ENCODE data around the gene CCDC12.
A peak's percentile ranks its signal among the peaks of the same experiment; 100 is the strongest.

Gene CCDC12

DNA sequence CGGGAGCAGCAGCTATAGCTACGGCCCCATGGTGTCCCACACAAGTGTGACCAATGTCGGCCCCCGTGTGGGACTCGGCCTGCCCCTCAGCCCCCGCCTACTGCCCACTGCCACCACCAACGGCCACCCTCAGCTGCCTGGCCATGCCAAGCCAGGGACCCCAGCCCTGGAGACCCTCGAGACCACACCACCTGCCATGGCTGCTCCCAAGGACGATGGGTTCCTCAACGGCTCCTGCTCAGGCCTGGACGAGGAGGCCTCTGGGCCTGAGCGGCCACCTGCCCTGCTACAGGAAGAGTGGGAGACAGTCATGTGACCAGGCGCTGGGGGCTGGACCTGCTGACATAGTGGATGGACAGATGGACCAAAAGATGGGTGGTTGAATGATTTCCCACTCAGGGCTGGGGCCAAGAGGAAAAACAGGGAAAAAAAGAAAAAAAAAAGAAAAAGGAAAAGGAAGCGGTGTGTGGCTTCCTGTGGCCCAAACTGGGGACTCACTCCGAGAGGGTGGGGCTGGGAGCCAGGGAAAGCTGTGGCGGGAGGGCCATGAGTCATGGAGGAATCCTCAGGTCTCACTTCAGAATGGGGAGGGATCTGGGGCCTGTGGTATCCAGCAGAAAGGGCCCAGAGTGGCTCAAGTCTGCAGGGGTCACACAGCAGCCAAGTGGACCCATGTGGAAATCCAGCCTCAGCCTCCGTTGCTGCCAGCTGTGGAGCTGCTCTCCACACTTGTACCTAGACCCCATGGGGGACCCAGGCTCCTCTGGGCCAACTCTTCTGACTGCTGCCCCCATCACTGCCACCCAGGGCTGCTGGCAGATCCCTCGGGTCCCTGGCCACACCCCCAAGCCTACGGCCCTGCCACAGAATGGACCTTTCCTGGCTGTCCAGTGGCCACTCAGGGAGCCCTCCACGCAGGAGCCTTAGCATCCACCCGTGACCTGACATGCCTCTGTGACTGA is 72.9 kb downstream of the CCDC12 start:
- no peak for DNase-seq

DNA sequence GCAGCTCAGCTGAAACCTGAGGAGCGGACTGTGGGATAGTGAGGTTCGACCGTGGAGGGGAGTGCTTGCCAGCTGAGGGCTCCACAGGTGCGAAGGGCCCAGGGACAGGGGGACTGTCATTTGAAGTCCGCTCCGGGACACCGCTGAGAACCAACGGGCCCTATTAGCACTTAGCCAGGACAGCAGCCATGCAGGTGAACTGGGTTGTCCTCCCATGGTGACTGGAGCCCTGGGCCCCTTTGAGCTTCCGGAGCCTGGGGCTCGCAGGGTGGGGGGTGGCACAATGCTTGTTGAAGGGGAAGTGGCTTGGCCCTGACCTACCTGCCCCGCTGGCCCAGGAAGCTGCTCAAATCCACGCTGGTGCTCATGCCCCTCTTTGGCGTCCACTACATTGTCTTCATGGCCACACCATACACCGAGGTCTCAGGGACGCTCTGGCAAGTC is 74.3 kb downstream of the CCDC12 start:
- no peak for DNase-seq

DNA sequence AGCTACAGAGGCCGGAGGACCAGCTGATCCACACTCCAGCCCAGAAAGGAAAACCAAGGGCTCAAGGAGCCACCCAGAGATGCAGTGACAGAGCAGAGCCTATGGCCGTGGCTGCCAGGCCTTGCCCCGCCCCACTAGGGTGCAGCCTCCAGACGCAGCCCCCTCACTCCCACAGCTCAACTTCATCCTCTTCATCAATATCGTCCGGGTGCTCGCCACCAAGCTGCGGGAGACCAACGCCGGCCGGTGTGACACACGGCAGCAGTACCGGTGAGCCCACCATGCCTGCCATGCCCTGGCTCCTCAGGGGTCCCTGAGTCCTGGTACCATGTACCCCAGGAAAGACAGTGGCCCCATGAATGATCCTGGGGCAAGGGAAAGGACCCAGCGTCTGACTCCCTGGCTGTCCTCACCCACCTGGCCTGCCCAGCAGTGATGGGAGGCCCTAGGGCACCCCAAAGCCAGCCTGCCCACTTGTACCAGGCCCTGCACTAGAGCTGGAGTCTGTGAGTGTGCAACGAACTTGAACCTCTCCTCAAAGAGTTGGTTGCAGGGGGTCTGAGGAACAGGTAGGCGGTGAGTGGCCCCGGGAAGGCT is 74.9 kb downstream of the CCDC12 start:
- no peak for DNase-seq

DNA sequence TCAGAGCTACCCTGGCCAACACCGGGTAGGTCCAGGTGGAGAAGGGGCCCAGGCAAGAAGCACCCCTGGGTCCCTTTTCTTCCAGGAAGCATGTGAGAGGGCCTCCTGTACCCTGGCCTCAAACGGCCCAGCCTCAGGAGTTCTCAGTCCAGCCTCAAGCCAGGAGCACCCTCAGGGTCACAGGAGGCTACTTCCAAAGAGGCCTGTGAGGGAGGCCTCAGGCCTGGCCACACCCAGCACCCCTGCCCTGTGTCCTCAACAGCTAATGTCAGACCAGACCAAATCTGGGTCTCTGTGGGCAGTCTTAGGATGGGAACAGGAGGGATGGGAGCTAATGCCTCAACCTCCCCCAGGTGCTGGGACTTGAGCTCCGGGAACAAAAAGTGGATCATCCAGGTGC is 75.5 kb downstream of the CCDC12 start:
- no peak for DNase-seq

DNA sequence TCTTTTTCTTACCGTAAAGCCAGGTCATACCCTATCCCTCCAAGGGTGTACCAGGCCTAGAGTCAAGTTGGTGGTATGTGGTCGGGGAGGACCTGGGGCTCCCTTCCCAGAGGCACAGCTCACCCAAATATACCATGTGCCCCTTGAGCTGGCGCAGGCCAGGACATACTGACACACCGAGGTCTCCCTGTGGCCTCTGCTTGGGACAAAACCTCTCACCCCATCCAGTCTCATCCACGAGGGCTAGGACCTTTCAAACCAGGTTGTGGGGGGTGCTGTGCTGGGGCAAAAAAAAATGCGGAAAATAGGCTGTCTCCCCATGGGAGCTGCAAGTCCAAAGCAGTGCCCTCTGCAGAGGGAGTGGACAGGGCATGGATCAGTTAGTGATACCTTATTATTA is 76.2 kb downstream of the CCDC12 start:
- no peak for DNase-seq

DNA sequence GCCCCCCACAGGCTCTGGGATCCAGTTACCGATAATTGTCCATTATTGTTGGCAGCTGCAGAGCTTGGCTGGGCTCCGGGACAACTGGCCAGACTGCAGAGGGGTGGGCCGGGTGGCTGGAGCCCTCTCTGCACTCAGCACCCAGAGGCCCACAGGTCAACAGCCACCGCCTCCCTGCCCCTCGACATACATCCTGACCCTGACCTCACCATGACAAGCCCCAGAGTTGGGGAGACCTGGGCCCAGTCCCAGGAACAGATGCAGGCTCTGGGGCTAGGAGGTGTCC is 76.6 kb downstream of the CCDC12 start:
- no peak for DNase-seq

DNA sequence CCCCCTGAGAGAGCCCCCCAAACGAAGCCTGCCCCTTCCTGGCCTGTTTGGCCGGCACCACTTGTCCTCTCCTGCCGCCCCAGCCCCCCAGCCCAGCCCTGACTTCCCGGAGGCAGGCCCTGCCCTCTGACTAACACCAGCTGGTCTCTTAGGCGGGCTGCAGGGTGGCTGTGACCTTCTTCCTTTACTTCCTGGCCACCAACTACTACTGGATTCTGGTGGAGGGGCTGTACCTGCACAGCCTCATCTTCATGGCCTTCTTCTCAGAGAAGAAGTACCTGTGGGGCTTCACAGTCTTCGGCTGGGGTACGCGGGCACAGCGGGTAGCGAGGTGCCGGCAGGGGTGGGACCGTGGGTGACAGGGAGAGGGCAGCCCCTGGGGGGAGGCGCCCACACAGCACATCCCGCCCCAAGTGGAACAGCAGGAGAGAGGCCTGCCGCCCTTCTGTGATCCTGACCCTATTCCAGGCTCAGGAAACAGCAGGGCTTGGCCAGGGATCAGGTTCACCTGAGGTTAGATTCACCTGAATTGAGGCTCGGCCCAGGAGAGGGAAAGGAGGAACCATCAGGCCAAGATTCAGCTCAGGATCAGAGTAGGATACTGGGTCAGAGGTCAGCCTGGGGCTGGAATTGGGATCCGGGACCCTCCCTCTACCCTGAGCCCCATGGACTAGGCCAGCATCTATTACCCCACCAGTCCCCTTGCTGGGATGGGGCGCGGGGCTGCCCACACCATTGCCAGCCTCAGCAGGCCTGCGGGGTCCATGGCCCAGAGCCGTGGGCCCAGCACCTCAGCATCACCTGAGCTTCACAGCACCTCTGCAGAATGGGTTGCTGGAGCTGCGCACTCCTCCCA is 77.2 kb downstream of the CCDC12 start:
- no peak for DNase-seq

DNA sequence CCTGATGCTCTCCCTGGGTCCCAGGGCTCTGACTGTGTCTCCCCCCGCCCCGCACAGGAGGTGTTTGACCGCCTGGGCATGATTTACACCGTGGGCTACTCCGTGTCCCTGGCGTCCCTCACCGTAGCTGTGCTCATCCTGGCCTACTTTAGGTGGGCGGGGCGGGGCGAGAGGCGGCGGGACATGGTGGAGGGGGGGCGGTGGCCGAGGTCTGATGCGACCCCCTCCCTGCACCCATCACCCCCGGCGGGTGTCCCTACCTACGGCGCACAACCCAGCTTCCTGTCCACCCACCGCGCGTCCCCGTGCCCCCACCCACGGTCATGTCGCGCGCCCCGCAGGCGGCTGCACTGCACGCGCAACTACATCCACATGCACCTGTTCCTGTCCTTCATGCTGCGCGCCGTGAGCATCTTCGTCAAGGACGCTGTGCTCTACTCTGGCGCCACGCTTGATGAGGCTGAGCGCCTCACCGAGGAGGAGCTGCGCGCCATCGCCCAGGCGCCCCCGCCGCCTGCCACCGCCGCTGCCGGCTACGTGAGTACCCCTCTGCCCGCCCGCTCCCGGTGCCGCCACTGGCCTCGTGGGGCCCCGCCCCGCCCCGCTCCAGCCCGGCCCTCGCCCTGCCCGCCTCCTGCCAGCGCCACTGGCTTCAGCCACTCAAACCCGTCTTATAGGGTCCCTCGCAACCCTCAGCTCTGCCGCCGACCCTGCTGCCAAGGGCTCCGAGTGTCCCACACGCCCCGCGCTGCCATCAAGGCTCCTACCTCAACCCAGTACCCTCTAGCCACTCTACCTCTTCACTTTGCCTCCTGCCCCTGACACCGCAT is 78.0 kb downstream of the CCDC12 start:
- no peak for DNase-seq

DNA sequence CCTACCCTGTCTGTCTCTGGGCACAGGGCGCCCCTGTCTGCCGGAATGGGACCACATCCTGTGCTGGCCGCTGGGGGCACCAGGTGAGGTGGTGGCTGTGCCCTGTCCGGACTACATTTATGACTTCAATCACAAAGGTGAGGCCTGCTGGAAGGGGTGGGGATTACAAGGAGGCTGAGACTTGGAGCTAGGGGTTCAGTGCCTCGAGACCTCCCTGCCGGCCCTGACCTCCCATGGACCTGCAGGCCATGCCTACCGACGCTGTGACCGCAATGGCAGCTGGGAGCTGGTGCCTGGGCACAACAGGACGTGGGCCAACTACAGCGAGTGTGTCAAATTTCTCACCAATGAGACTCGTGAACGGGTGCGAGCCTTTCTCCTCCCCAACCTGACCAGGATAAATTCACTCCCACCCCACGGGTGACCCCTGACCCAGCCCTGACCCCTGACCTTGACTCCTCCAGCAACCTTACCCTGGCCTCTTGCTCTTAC is 78.7 kb downstream of the CCDC12 start:
- DNase-seq = no peak

DNA sequence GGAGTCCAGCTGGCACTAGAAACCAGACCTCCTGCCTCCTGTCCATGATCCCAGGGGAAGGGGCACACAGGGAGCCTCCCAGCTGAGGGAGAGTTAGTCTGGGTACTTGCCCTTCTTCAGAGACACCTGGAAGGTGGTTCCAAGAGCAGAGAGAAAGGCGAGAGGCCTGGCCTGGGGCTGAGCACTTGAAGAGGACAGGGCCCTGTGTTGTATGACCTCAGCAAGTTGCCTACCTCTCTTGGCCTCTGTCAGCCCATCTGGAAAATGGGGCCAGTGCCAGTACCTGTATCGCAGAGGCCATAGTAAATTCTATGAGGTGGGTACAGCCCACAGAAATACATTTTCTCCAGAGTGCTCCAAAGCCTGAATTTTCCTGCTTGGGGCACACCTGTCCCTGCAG is 79.5 kb downstream of the CCDC12 start:
- no peak for DNase-seq

DNA sequence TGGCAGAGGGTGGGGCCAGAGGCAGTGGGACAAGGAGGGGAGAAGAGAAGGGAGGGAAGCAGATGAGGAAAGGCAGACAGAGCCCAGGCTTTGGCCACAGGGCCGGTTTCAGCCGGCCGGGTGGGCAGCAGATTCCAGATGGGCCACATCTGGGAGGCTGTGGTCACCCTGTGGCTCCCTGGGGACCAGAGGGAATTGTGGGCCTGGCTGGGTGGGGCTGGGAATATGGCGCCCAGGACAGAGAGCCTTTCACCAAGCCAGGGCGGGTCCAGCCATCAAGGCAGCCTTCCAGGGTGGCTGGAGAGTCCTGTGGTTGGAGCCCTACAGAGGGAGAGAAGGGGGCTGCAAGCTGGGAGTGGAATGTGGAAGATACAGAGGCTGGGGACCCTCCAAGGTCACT is 80.2 kb downstream of the CCDC12 start:
- DNase-seq = no peak

DNA sequence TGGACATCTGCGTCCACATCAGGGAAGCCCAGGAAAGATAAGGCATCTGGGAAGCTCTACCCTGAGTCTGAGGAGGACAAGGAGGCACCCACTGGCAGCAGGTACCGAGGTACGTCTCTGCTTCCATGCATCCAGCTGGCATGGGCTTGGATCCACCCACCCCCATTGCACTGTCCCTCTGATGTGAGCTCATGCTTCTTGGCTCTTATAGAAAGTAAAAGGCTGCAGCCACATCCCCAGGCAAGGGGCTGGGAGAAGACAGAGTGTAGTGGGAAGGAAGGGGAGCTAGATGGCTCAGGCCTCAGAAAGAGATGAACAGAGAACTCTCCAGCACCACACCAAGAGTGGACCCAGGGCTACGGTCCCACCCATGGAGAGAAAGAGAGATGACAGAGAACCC is 80.8 kb downstream of the CCDC12 start:
- DNase-seq = no peak

DNA sequence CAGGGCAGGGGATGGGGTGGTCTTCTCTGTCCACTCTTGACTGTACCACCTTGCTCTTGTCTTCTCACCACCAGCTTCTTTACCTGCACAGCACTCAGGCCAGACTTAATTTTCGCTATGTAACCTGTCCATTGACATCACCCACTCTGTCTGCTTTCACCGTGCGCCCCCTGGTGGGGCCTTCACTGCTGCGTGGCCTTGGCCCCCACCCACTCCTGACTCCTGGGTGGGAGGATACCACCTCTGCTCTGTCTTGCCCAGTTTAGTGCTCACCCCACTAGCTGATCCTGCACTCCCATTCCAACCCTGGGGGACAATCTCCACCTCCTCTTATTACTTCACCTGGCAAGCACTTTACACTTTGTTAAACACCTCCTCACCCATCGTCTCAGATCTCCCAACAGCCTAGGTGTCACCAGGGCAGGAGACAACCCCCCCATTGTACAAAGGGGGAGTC is 81.3 kb downstream of the CCDC12 start:
- peak; percentile 71 for DNase-seq

DNA sequence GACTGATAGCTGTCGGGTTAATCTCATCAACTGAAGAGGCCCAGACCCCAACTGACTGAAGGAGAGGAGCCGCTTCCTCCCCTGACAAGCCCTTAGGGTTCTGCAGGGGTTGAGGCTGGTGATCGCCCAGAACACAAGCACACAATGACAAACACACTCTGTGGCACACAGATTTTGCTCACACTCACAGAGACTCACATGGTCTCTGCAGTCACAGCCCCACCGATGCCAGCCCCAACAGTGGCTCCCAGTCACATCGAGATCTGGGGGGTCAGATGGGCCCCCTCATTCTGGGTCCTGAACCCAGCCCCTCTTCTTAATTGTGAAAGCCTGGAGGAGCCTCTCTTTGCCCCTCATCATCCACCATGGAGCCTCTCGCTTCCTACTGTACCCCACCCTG is 82.3 kb downstream of the CCDC12 start:
- no peak for DNase-seq

DNA sequence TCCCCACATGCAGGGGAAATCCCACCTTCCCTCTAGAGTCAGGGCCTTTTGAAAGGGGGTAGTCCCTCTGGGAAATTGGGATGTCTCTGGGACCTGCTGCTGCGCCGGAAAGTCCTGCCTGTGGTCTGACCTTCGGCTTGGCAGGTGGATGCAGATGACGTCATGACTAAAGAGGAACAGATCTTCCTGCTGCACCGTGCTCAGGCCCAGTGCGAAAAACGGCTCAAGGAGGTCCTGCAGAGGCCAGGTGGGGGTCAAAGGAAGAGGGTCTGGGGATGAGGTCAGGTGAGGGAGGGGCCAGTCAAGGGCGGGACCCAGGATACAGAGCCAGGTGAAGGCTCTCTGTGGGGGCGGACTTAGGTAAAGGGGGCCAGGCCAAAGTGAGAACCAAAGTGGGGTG is 82.8 kb downstream of the CCDC12 start:
- DNase-seq = no peak

DNA sequence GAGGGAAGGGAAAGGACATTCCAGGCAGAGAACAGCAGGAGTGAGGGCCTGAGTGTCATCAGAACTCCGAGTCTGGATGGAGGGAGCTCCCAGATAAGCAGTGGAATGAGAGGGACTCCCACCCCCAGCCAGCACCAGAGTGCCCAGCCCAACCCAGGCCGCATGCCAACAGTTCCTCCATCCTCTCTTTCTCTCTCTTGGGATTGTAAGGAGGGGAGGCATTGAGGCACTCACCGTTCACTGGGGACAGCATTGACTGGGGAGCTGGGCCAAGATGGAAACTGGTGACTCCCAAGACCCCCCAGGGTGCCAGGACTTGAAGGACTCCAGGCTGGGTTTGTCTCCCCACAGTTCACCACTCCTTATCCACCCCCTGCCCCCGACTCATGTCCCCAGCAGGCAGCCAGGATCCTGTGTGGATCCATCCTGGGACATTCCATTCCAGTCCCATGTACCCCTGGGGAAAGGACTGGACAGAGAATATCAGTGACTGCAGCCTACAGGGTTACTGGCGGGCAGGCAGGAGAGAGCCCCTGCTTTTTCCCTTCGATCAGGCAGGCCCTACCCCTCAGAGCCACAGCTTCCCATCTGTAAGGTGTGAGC is 83.3 kb downstream of the CCDC12 start:
- DNase-seq = no peak

DNA sequence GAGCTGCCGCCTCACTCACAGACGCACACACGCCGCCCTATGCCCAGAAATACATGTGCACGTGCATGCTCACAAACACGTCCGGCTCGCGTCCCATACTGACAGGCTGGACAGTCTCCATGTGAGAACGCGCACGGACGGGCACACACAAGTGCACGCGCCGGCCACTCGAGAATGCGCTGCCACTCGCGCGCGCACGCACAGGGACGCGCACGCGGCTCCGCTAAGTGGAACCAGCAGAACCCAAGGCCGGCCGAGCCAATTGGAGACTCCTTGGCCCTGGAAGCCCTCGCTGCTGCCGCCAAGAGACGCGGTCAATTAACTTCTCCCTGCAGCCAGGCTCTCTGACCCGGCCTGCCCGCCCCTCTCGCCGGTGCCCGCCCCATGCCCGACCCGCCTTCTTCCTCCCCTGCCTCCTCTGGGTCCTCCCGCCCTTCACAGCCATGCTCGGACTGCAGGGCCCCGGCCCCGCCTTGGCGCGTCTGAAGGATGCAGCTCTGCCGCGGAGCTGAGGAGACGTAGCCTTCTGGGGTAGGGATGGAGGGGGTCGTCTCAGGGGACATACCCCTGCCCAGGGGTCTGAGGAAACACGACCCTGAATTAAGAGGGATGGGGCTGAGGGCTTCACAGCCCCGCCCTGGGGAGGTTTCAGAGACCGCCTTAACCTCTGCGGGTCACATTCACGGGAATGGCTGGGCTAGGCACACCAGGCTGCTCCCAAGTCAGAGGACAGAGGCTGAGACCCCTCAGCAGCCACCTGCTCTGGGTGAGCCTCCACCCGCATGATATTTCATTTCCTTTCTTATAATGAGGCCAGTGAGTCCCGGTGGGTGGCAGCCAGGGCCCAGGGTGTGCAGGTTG is 84.0 kb downstream of the CCDC12 start:
- DNase-seq = peak; percentile 49

DNA sequence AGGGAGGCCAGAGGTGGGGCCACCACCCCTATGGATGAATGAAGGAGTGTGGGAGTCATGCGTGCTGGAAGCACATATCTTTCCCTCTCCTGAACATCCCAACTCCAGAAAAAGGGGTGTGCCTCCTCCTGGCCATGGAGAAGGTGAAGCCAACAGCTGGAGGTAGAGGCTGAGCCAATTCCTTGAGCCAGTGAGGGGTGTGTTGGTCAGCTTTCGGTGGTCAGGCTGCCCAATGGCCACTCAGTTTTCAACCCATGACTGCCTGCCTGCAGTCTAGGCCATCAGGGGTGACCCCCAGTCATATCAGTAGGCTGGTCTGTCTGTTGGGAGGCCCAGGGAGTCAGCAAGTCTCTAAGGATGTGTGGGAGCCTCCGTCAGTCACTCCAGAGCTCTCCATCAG is 85.4 kb downstream of the CCDC12 start:
- no peak for DNase-seq

DNA sequence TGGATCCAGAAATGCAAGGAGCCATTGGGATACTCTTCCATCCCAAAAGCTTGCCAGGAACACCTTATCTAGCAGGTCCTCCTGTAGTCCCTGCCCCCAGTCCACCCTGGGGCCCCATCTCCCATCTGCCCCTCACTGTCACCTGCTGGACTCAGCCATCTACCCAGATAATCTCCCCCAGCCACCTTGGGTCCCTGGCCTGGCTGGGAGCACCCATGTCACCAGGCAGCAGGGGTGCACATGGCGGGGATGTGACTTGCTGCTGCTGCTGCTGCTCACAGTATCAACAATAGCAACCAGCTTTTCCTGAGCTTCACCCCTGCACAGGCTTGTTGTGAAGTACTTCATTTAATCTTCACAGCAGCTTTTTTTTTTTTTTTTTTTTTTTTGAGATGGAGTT is 86.4 kb downstream of the CCDC12 start:
- no peak for DNase-seq

DNA sequence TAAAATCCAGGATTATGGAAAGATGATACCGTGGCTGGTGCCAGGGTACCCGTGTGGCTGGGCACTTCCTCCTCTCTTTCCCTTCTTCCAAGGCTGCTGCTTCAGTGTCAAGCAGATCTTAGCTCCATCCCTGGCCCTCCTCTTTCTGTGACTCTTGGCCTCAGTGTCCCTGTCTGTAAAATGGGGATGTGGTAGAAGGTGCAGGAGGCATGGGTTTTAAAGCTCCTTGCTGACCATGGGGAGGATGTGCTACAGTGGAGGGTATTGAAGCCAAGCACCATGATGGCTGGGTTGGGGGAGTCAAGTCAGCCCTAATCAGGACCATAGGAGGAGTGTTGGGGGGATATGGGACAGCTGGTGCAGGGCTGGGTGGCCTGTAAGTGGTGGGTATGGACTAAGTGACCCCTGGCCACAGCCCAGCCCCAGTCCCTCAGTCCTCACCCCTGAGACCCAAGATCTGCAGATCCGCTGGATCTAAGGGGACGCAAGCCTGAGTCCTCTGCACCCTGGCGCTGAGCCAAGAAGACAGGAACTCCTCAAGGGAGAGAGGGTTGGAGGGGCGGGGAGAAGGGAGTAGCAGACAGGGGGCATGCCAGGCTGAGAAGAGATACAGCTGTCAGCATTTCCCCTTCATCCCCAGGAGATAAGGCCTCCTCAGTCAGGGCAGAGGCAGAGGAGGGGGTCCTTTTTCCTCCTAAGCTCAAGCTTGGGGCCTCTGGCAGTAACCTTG is 87.0 kb downstream of the CCDC12 start:
- DNase-seq = no peak

Measured in CD4-positive, alpha-beta T cell treated with Interleukin-15 for 1 hour (primary cell).